GM12874 (cell line): Measurements from ENCODE around the gene IGFBP5.

Experiments
- TF ChIP-seq, protein P1 (sequence below): IDR thresholded peaks from 2 replicates; pipeline ENCODE4 v1.5.1; 2011; ENCODE audit warnings: low read depth, mild to moderate bottlenecking, control low read depth, low read length, moderate library complexity; ENCODE audit not compliant: insufficient read depth

The IGFBP5 gene

DNA sequence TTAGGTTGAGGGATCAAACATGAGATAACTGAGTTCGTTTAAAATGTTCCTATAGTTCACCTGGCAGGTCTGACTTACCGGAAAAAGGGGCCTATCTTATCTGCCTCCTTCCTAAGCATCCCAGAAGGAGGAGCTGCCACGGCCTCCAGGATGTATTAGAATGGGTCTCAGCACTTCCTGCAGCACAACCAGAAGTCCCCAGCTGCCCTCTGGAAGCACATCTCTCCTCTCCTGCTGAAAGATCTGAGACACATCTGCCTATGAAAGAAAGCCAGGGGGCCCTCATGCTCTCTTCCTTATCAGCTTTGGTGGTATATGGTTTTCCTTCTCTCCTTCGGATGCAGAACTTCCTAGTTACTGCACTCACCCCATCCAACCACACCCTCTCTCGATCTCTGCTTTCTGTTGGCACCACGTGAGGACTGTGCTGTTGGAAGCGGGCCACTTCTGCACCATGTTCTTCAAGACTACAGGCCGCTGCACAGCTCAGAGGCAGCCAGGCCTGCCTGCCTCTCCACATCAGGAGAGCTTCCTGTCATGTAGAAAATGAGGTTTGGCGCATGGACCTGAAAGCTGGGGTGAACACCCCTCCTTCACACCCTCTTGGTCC, 6.5 kb downstream of the IGFBP5 start:
- TF ChIP-seq, protein P1, sequence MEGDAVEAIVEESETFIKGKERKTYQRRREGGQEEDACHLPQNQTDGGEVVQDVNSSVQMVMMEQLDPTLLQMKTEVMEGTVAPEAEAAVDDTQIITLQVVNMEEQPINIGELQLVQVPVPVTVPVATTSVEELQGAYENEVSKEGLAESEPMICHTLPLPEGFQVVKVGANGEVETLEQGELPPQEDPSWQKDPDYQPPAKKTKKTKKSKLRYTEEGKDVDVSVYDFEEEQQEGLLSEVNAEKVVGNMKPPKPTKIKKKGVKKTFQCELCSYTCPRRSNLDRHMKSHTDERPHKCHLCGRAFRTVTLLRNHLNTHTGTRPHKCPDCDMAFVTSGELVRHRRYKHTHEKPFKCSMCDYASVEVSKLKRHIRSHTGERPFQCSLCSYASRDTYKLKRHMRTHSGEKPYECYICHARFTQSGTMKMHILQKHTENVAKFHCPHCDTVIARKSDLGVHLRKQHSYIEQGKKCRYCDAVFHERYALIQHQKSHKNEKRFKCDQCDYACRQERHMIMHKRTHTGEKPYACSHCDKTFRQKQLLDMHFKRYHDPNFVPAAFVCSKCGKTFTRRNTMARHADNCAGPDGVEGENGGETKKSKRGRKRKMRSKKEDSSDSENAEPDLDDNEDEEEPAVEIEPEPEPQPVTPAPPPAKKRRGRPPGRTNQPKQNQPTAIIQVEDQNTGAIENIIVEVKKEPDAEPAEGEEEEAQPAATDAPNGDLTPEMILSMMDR: no peak

DNA sequence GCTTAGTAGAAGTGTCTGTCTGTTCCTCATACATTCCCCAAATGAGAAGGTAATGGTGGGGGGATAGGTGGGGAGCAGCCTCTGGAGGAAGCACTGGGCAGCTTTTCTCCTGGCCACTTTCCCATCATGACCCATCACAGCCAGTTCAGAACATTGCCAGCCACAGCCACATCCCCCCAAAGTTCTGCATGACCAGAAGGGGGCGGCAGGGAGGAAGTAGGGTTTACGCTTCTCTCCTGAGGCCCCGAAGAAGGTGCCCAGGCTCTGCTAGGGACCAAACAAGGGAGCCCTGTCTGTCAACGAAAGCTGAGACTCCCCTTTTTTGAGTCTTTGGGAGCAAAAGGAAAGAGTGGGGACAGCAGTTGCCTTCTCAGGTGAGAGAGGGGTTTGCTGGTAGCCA, 7.7 kb downstream of the IGFBP5 start:
- TF ChIP-seq, protein P1: peak; percentile 52; the same call in 1 of the 2 replicates

DNA sequence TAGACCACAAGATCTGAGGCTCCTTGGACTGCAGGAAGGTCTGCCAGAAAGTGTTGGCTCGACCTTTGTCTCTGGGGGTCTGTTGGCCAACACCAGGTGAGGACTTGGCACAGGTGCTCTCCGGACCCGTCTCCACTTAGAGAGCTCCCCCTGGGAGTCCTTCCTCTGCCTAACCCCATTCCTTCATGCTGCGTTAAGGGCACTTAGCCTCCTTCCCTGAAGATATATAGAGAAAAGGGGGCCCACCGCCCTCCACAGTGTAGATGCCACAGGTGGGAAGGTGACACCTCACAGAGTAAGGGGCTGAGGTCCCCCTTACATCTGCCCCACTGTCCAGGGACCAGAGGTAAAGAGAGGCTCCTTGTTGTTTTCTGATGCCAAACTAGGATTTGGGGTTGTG, 8.2 kb downstream of the IGFBP5 start:
- TF ChIP-seq, protein P1: no peak

DNA sequence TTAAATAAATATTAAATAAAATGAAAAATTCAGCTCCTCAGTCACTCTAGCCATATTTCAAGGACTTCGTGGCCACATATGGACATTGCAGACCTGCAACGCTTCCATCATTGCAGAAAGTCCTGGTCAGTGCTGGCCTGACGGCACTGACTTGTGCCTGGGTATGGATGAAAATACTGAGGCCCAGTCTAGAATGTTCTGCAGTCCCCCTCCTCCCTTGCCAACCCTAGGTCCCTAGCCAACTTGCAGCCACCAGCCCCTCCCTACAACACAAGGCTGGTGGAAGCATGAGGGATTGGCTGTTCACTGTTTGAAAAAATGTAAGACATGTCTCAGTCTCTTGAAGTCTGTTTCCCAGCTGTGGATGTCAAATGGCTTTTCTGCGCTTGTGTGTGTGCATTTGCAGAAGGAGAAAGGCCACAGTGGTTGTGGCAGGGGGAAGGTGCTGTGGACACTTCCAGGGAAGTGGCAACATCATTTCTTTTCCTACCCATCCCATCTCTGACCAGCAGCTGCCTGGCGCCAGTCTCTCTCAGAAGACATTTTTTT, 9.9 kb downstream of the IGFBP5 start:
- TF ChIP-seq, protein P1: no peak

DNA sequence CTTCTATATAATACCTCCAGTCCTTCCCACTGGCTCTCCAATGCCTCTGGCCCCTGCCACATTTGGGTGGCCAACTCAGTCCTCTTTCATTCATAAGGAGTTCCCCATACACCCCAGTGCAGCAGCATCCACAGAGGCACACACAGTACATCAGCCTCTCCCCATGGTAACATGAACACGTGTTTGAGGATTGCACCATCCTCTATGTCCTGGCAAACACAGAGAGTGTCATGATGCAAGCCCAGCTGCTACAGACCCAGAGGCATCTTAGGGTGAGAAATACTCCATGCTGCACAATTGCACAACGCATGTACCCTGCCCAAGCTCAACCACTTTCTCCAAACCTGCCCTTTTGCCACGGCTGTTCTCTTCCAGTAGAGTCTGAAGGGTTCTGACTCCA, 11.5 kb downstream of the IGFBP5 start:
- TF ChIP-seq, protein P1: no peak

DNA sequence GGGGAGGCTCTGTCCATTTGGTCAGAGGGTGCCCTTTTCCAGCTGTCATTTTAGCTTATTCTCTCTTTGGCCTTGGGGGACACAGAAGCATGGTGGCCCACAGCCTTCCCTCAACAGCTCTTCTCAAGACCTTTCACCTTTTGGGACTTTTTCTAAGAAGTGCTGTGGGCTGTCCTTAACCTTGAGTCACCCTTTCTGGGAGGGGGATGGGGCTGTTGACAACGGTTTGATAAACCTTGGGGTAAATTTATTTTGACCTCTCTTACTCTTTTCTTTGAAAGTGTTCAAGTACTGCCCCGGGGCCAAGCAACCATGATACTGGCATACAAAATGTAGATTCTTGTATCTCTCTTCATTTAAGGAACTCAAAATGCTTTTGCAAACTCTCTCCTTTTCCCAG, 13.7 kb downstream of the IGFBP5 start:
- TF ChIP-seq, protein P1: no peak

DNA sequence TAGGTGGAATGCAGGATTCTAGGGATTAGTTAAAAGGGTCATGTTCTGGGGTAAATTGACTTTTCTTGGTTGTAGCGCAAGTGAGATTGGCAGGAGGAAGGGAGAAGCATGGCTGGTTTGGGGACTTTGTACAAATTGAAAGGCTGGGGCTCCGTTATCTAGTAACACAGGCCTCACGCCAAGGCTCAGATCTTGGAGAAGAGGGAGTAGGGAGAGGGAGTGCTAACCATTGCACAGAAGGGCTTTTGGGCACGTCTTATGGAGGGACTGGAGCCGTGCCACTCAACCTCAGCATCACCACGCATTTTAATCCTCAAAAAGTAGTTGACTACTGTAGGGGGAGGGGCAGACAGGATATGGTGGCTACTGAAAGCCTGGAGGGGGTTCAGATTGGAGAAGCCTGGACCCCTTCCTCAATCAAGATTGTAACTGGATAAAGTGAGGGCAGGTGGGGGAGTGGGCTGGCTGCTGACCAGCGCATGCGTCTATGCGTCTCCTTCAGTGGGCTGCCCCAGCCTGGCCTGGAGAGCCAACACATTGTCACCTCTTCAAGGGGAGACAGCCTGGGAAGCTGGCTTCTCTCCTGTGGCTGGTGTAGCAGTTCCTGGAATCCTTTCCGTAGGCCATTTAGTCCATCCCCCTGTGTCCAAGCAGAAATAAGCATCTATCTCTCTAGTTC, 14.3 kb downstream of the IGFBP5 start:
- TF ChIP-seq, protein P1: no peak
